Activated T-cell treated with anti-CD3 and anti-CD28 coated beads, Interleukin-2, amount 50 U/mL, for 4 hours (primary cell): Measurements from ENCODE around the gene DNAJC4. TPM values are rescaled to one million over a fixed set of nuclear protein-coding genes. Genes with fewer than 3 reads are reported as not detected.
A peak's percentile ranks its signal among the peaks of the same experiment; 100 is the strongest.

Experiments used
- ATAC-seq, 2 donors: fragments of 200-7000 bp; cut with Tn5 transposase; one replicate each; pipeline ENCODE4 v1.10.0; 2021
- DNase-seq: peaks from one replicate; pipeline ENCODE4 v3.0.0-alpha.2; 2020
- H3K27me3 Mint-ChIP-seq: one replicate; pipeline ENCODE4 v1.8.0; 2021; ENCODE audit warnings: low read depth, mixed read lengths
- H3K36me3 Mint-ChIP-seq: one replicate; pipeline ENCODE4 v1.8.0; 2022; ENCODE audit warnings: mixed read lengths; ENCODE audit not compliant: insufficient read depth
- H3K4me1 Mint-ChIP-seq: one replicate; pipeline ENCODE4 v1.8.0; 2021; ENCODE audit warnings: low read depth, mixed read lengths
- H3K4me3 Mint-ChIP-seq: one replicate; pipeline ENCODE4 v1.8.0; 2021; ENCODE audit warnings: mild to moderate bottlenecking, moderate library complexity, mixed read lengths
- H3K9me3 Mint-ChIP-seq: one replicate; pipeline ENCODE4 v1.8.0; 2021; ENCODE audit warnings: mixed read lengths
- total RNA-seq, 3 donors: library from RNA; stranded (reverse); gene quantifications; one replicate each; pipeline ENCODE4 v1.2.1, GENCODE V29; 2021

The DNAJC4 gene
- total RNA-seq, 3 donors from 2014 or later: 15.0 to 16.6 (median 16.1) TPM

GRCh38 chr11:64275031-64275800 lies 44.9 kb downstream of the DNAJC4 start:
- Mint-ChIP-seq H3K27me3 (no peaks in the 10 kb centered on the region), H3K4me3 (no peak overlapping the region), H3K4me1 (peaks cover 3% of the 10 kb centered on the region), H3K9me3 (no peaks in the 10 kb centered on the region), H3K36me3 (peaks cover 4% of the 10 kb centered on the region)
- ATAC-seq (no peak), DNase-seq (no peak)

- ATAC-seq: no peak
Measured at GRCh38 chr11:64275841-64276240, 45.5 kb downstream of the DNAJC4 start.

GRCh38 chr11:64276653-64277431 lies 46.5 kb downstream of the DNAJC4 start:
- Mint-ChIP-seq H3K36me3 (peaks cover 10% of the 10 kb centered on the region), H3K4me3 (no peak overlapping the region), H3K27me3 (no peaks in the 10 kb centered on the region), H3K9me3 (no peaks in the 10 kb centered on the region), H3K4me1 (peaks cover 5% of the 10 kb centered on the region)
- DNase-seq (no peak), ATAC-seq (no peak)

More at GRCh38 chr11:64275841-64276240, 45.5 kb downstream of the DNAJC4 start:
- DNase-seq: no peak
- Mint-ChIP-seq H3K4me3 (no peak overlapping the region), H3K9me3 (no peaks in the 10 kb centered on the region), H3K36me3 (peaks cover 4% of the 10 kb centered on the region), H3K4me1 (peaks cover 2% of the 10 kb centered on the region), H3K27me3 (no peaks in the 10 kb centered on the region)

- Mint-ChIP-seq H3K4me1 (peaks cover 9% of the 10 kb centered on the region), H3K27me3 (no peaks in the 10 kb centered on the region), H3K36me3 (peaks cover 10% of the 10 kb centered on the region), H3K4me3 (no peak overlapping the region), H3K9me3 (no peaks in the 10 kb centered on the region)
- ATAC-seq (no peak), DNase-seq (no peak)
Measured at GRCh38 chr11:64278576-64279190, 48.3 kb downstream of the DNAJC4 start.

- no peak overlapping the region for H3K4me3 Mint-ChIP-seq
Measured at GRCh38 chr11:64281957-64282770, 51.8 kb downstream of the DNAJC4 start.

GRCh38 chr11:64283092-64283491 lies 52.7 kb downstream of the DNAJC4 start:
- H3K9me3 Mint-ChIP-seq: no peaks in the 10 kb centered on the region
- peak overlapping the region; percentile 49 for H3K4me3 Mint-ChIP-seq
- peaks cover 10% of the 10 kb centered on the region for H3K36me3 Mint-ChIP-seq
- peaks cover 14% of the 10 kb centered on the region for H3K4me1 Mint-ChIP-seq
- no peaks in the 10 kb centered on the region for H3K27me3 Mint-ChIP-seq
- no peak for DNase-seq
- ATAC-seq: no peak

More at GRCh38 chr11:64281957-64282770, 51.8 kb downstream of the DNAJC4 start:
- ATAC-seq: no peak
- Mint-ChIP-seq H3K36me3 (peaks cover 10% of the 10 kb centered on the region), H3K4me1 (peaks cover 14% of the 10 kb centered on the region), H3K27me3 (no peaks in the 10 kb centered on the region), H3K9me3 (no peaks in the 10 kb centered on the region)
- no peak for DNase-seq

Other genes starting within 250 kb of the DNAJC4 start
- gene OTUB1, start 244.1 kb upstream of the DNAJC4 start, total RNA-seq: 100 to 1,000 TPM in 2 of 3 donors, 10 to 100 TPM in 1; 98.0 to 103 (median 101) TPM
- gene FLRT1, start 194.6 kb upstream of the DNAJC4 start, total RNA-seq: not detected
- 10 to 100 TPM; 16.5 to 17.8 (median 17.1) TPM for gene MACROD1, start 64.4 kb upstream of the DNAJC4 start, total RNA-seq
- 100 to 1,000 TPM; 439 to 477 (median 457) TPM for gene STIP1, start 44.4 kb upstream of the DNAJC4 start, total RNA-seq
- 100 to 1,000 TPM; 368 to 444 (median 399) TPM for gene FERMT3, start 23.8 kb upstream of the DNAJC4 start, total RNA-seq
- gene TRPT1, start 4.4 kb upstream of the DNAJC4 start, total RNA-seq: 10 to 100 TPM; 24.3 to 31.0 (median 28.6) TPM
- 10 to 100 TPM; 82.4 to 88.3 (median 86.1) TPM for gene NUDT22, start 4.3 kb upstream of the DNAJC4 start, total RNA-seq
- 10 to 100 TPM; 41.5 to 75.6 (median 53.2) TPM for gene VEGFB, start 4.0 kb downstream of the DNAJC4 start, total RNA-seq
- gene FKBP2, start 10.5 kb downstream of the DNAJC4 start, total RNA-seq: 10 to 100 TPM; 43.3 to 48.9 (median 44.4) TPM
- 100 to 1,000 TPM; 417 to 505 (median 438) TPM for gene PPP1R14B, start 16.4 kb downstream of the DNAJC4 start, total RNA-seq
- 1 to 10 TPM; 6.2 to 8.2 (median 6.4) TPM for gene PLCB3, start 21.0 kb downstream of the DNAJC4 start, total RNA-seq
- gene BAD, start 54.1 kb downstream of the DNAJC4 start, total RNA-seq: 10 to 100 TPM; 27.6 to 38.8 (median 36.6) TPM
- 10 to 100 TPM; 43.1 to 46.2 (median 43.9) TPM for gene GPR137, start 55.3 kb downstream of the DNAJC4 start, total RNA-seq
- gene KCNK4, start 60.8 kb downstream of the DNAJC4 start, total RNA-seq: not detected
- gene CATSPERZ, start 69.8 kb downstream of the DNAJC4 start, total RNA-seq: not detected
- 10 to 100 TPM; 81.5 to 93.4 (median 89.3) TPM for gene ESRRA, start 75.0 kb downstream of the DNAJC4 start, total RNA-seq
- gene TRMT112, start 87.0 kb downstream of the DNAJC4 start, total RNA-seq: 100 to 1,000 TPM; 432 to 461 (median 438) TPM
- gene PRDX5, start 87.6 kb downstream of the DNAJC4 start, total RNA-seq: 10 to 100 TPM; 78.3 to 96.8 (median 81.0) TPM
- 10 to 100 TPM; 87.4 to 97.9 (median 96.2) TPM for gene CCDC88B, start 109.7 kb downstream of the DNAJC4 start, total RNA-seq
- 10 to 100 TPM; 43.3 to 49.9 (median 48.1) TPM for gene RPS6KA4, start 128.6 kb downstream of the DNAJC4 start, total RNA-seq